DMS79 (cell line): ENCODE data around the gene ANO9.

Experiments used
- DNase-seq: peaks from one replicate; lab custom pipeline; 2025; lab: John Stamatoyannopoulos, UW

Gene ANO9

DNA sequence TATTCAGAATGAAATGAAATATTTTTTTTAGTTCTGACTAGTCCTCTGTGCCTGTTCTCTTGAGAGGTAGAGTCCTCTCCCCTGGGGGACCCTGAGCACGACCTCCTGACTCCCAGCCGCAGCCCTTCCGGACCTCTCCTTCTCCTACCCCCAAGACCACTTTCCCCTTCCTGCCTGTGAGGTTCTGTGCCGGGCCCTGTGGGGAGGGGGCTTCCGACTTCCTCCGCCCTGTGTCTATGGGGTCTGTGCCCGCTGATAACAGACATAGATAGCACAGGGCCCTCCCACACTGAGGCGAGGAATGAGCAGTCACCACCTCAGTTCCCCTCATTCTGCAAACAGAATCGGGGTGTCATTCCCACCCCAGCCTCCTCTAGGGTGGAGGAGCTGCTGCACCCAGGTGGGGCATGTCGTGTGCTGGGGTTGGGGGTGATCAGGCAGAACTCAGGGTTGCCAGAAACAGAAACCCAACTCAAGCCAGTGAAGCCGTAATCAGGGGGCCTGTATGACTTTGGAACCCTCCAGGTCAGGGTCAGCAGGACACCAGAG is 59.7 kb downstream of the ANO9 start:
- no peak for DNase-seq

GRCh38 chr11:381501-382072 is 60.2 kb downstream of the ANO9 start:
- no peak for DNase-seq

- DNase-seq, result no peak
Measured at GRCh38 chr11:380996-381395, 60.8 kb downstream of the ANO9 start.

DNA sequence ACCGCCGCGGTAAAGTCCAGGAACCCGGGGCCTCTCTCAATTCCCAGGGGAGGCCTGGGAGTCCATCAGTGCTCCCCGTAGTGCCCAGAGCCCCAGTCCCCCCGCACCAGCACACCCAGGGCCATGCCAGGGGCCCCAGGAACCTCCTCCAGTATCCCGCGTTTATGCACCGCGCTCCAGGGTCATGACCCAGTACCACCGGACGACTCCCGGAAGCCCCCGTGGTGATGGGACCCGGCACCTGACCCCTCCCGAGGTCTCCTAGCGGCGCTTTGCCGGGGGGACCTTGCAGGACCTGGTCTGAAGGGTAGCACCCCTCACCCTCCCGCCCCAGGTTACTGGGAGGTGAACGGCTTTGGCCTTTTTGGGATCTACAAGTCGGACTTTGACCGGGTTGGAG is 61.3 kb downstream of the ANO9 start:
- no peak for DNase-seq

DNA sequence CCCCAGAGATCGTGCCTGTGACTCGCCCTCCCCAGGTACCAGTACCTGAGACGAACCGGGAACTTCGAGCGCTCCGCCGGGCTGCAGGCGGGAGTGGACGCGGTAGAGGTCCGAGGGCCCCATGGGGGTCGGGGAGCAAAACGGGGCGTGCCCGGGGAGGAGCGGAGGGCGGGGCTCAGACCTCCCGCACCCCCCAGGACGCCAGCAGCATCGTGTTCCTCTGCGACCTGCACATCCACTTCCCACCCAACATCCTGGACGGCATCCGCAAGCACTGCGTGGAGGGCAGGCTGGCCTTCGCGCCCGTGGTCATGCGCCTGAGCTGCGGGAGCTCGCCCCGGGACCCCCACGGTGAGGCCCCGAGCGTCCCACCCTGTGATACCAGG is 61.7 kb downstream of the ANO9 start:
- no peak for DNase-seq

DNA sequence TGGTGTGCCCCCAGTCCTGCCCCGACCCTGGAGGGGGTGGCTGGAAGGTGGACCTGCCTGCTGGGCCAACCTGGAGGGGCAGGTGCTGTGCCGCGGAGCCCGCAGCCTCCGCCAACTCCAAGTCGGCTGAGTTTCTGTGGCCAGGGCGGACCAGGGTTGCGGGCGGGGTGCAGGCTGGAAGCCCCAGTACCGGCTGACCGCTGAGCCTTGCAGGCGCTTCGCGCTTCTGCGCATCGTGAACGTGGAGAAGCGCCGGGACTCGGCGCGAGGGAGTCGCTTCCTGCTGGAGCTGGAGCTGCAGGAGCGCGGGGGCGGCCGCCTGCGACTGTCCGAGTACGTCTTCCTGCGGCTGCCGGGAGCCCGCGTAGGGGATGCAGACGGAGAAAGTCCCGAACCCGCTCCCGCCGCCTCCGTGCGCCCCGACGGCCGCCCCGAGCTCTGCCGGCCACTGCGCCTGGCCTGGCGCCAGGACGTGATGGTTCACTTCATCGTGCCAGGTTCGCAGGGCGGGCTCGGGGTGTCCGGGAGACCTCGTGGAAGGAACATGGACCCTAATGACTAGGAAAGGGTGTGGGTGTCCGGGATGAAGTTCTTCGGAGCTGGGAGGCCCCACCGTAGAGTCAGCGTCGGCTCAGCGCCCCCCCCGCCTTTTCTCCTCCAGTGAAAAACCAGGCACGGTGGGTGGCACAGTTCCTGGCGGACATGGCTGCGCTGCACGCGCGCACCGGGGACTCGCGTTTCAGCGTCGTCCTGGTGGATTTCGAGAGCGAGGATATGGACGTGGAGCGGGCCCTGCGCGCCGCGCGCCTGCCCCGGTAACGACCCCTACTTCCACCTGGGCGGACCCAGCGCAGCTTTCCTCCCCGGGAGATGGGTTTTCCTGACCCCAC is 62.4 kb downstream of the ANO9 start:
- no peak for DNase-seq

- no peak for DNase-seq
Measured at GRCh38 chr11:377883-378500, 63.8 kb downstream of the ANO9 start.

DNA sequence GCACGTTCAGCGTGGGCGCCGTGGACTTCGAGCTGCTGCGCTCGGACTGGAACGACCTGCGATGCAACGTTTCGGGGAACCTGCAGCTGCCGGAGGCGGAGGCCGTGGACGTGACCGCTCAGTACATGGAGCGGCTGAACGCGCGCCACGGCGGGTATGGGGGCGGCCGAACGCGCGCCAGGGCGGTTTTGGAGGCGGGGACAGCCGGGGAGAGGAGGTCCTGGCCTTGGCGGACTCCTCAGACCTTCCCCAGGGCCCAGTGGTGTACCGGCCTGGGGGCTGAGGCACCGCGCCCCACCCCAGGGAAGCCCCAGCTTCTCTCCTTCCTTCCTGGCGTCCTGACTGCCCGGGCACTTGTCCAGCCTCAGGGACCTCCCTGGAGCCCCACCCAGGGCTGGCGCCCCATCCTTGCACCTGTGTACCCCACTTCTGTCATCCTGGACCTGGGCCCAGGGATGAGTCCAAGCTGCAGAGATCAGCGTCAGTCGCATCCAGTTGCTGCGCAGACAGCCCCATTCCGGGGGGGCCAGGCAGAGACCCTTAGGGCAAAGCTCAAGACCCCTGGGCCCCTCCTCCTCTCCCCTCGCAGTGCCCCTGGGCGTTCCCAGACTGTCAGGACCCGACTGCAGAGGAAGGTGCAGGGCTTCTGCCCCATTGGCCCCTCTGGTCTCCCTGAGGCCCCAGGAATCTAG is 64.5 kb downstream of the ANO9 start:
- no peak for DNase-seq

DNA sequence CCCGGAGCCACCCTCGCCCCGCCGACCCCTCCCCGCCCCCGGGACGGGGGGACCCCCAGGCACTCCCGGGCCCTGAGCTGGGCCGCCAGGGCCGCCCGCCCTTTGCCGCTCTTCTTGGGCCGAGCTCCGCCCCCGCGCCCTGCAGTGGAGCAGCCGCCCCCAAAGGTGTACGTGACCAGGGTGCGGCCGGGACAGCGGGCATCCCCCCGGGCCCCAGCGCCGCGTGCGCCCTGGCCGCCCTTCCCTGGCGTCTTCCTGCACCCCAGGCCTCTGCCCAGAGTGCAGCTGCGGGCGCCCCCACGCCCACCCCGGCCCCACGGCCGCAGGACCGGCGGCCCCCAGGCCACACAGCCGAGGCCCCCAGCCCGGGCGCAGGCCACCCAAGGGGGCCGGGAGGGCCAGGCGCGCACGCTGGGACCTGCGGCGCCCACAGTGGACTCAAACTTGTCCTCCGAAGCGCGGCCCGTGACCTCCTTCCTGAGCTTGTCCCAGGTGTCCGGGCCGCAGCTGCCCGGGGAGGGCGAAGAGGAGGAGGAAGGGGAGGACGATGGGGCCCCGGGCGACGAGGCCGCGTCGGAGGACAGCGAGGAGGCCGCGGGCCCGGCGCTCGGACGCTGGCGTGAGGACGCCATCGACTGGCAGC is 65.2 kb downstream of the ANO9 start:
- DNase-seq, result no peak

GRCh38 chr11:375065-376025 is 66.5 kb downstream of the ANO9 start:
- no peak for DNase-seq

- DNase-seq, result no peak
Measured at GRCh38 chr11:373716-374551, 67.9 kb downstream of the ANO9 start.

- DNase-seq, result no peak
Measured at GRCh38 chr11:372809-373715, 68.7 kb downstream of the ANO9 start.

DNA sequence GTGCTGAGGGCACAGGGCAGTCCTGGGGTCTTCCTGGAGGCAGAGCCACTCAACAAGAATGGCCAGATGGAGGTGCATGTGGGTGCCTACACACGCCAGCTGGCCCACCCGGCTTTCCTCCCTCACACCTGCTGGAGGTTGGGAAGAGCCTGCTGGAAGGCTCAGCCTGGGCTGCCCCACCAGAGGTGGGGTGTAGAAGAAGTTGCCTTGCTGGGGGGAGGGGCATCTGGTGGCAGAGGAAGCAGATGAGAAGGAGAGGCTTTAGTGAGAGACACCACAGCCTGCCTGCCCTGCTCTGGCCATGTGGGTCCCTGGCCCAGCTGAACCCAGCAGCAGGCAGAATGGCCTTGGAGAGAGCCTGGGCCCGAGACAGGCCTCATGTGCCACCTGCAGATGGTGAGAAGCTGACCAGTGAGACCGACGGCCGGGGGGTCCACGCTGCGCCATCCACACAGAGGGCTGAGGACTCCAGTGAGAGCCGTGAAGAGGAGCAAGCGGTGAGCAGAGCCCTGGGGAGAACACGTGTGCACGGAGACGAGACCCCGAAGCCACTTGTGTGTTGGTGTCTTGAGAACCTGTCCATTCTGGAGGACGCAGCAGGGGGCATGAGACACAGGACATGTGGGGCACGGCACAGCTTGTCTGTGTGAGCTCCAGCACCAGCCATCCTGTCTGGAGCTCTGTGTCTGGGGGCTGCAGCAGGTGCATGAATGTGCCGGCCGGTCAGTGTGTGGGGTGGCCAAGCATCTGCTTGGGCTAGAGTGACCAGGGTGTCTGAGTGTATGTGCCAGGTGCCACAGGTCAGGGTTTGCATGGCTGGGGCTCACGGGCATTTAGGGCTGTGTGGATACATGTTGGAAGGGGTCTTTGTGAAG is 69.9 kb downstream of the ANO9 start:
- no peak for DNase-seq

- DNase-seq, result no peak
Measured at GRCh38 chr11:371051-371450, 70.8 kb downstream of the ANO9 start.

GRCh38 chr11:370070-370941 is 71.5 kb downstream of the ANO9 start:
- DNase-seq, result no peak

DNA sequence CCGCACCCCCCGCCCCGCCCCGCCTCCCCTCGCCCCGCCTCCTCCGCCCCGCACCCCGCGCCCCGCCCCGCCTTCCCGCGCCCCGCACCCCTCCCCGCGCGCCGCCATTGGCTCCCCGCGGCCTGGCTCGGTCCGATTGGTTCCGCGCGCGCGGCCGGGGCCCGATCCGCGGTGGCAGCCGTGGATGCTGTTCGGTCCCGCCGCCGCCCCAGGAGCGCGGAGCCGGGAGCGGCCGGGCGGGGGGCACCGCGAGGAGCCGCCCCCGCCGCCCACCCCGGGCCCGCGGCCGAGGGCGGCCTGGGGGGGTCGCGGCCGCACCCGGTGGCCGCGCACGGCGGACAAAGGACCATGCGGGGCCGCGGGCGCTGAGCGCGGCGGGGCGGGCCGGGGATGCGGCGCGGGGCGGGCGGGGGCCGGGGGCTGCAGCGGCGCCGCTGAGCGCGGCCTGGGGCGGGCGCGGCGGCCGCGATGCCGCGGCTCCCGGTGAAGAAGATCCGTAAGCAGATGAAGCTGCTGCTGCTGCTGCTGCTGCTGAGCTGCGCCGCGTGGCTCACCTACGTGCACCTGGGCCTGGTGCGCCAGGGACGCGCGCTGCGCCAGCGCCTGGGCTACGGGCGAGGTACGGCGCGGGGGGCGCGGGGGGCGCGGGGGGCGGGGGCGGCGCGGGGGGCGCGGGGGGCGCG is 72.3 kb downstream of the ANO9 start, which contains the start of gene B4GALNT4:
Gene B4GALNT4, plus strand, starts transcription at position 164 of the 683 bp plus-strand sequence. Its CDS starts 305 bp downstream, at position 469.
- no peak for DNase-seq
